Stimulated activated CD8-positive, alpha-beta memory T cell treated with anti-CD3 and anti-CD28 coated beads, Interleukin-7, amount 100 ng/mL, for 4 hours (primary cell): ENCODE measurements around the gene SCN8A.

Source experiments
- DNase-seq, 2 donors: peaks; one replicate each; pipeline ENCODE4 v3.0.0-alpha.2; 2020; ENCODE audit warnings: low read depth in 2 of 2

SCN8A gene

GRCh38 chr12:51669271-51669670 is 78.2 kb downstream of the SCN8A start:
- no peak for DNase-seq

DNA sequence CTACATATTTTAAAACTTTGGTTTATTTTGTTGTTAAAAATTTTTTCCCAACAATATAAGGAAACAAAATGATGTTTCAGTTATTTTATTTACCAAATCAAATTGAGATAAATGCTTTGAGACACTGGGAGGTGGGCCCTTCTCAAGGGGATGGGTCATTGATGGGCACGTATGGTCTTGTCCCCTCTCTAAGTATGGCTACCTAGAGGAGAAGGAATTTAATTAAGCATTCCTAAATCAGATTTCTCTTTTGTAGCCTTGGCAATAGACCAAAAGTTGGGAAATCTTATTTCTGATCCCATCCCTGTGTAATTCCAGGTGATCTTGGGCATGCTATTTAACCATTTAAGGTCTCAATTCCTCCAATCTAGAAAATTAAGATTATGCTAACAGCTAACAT is 79.0 kb downstream of the SCN8A start:
- DNase-seq, result no peak

GRCh38 chr12:51672334-51672733 is 81.3 kb downstream of the SCN8A start:
- DNase-seq, result no peak

DNA sequence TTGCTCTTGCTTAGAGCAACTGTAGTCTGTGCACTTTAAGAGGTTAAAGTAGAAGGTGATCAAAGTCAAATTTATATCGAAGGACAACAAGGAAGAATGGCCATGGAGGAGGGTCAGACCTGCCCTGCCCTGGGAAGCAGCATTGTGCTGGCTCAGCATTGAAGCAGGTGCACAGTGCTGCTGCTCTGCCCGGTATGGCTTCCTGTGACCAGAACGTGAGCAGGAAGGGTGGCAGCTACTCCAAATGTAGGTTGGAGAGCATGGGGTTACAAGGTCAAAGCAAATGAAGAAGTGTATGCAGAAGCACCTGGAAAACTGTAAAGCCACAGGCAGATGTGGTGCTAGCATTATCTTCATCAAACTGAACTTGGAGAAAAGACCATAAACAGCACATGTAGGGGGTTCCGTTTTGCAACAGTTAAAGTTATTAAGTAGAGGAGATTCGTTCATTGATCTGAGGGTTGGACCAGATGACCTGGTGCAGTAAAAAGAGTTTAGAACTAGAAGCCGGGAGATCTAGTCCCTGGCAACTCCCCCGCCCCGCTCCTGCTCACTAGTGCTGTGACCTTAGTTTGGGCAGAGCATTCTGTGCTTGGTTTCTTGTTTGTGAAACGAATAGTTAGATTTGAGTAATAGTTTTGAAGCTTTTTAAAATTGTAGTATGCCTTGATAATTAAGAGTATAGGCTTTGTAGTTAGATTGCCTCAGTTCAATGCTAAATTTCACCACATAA is 84.2 kb downstream of the SCN8A start:
- no peak for DNase-seq

DNA sequence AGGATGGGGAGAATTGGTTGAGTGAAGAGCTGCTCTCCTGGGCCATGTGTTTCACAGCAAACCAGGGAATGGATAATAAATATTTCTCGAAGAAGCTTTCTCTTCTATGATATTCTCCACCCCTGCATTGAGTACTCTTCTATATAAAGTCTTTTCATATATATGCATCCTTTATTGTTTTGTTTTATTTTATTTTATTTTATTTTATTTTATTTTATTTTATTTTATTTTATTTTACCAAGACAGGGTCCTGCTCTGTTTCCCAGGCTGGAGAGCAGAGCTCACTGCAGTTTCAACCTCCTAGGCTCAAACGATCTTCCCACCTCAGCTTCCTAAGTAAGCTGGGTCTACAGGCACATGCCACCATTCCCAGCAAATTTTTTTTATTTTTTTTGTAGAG is 85.8 kb downstream of the SCN8A start:
- DNase-seq, result no peak

DNA sequence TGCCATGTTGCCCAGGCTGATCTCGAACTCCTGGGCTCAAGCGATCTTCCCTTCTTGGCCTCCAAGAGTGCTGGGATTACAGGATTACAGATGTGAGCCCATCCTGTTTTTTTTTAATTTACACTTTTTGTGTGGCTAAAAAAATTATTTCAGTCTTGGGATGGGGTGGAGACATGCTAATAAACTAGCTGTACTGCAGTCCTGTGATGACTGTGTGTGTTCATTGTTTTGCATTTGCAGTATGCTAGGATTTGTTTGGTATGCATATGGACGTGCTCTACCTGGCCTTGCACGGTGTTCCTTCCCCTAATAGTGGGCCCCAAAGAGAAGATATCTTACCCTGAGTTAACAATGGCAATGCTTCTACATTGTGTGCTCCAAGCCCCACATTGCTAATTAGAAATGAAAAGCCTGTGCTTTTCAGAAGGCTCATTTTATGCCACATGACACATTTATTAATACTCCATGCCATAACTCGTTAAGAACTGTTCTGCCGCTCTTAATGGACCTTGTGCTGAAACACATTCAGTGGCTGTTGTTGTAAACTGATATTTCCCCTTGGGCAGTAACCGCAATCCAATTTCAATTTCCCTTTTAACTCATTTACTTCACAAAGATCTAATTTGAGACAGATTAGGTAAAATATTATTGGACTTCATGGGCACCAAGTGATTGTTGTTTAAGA is 86.4 kb downstream of the SCN8A start:
- DNase-seq, result no peak

GRCh38 chr12:51678086-51678724 is 87.2 kb downstream of the SCN8A start:
- no peak for DNase-seq

- DNase-seq, result no peak
Measured at GRCh38 chr12:51682981-51683380, 91.9 kb downstream of the SCN8A start.

DNA sequence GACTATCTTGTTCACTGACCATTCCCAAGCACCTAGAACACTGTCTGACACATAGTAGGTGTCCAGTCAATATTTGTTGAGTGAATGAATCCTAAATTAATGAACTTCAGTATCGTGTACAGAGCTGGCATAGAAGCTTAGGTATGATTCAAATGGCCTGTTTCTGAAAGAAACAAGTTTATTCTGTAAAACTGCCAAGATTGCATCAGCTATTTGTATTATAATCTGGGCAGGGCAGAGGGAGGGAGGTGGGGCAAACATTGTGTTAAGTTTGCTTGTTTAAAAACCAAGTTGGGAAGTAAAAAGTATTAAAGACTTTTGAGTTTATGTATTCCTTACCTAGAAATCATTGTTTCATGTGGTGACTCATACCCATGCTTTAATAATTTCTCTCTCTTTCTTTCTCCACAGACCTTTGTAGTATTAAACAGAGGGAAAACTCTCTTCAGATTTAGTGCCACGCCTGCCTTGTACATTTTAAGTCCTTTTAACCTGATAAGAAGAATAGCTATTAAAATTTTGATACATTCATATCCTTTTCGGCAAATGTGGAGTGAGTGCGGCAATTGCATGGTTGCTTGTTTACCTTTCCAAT is 92.8 kb downstream of the SCN8A start:
- no peak for DNase-seq

- DNase-seq, result no peak
Measured at GRCh38 chr12:51686727-51687126, 95.7 kb downstream of the SCN8A start.

DNA sequence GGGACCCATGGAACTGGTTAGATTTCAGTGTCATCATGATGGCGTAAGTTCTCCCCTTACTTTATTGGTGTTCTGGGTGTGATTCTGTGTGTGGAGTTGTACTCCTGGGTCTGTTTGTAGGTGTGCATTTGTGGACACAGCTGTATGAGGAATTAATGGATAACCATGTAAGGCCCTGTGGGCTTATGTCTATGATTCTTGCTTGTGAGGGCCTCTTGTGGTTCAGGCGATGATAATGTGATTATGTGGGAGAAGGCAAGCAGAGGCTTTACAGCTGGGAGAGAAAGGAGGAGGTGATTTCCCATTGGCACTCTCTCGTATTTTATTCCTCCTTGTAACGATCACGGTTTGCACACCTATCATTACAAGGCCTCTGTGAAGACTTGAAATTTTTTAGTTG is 96.1 kb downstream of the SCN8A start:
- no peak for DNase-seq

DNA sequence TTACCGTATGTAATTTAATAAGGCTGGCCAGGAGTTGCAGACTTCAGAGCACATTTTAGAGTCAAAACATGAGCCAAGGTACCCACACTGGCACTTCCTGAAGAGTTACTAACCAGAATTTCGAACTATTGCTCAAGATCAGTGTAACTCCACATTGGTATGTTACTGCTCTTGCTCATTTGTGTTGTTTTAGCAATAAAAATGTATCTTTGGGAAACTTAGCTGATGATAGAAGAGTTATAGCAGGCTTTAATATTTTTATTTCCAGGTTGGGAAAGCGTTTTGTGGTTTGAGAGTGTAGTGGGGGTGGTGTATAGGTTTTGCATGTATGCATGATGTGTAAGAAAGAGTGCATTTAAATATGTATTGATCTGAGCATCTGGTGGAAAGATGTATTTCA is 96.6 kb downstream of the SCN8A start:
- DNase-seq, result no peak

DNA sequence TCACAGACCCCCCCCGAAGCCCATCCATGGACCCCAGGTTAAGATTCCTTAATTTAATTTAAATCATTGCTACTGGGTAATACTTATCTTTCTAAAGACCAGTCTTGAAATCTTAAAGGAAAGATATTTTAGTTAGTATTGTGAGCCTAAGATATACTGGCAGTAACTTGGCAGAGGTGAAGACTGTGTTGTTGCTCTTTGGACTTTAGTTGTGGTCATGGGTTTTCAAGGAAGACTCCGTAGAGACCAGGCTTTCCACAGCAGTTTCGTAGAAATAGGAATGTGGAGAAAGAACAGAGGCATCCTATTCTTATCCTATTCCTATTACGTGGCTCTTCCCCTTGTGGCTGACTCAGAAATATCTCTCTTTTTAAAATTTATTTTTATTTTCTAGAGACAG is 99.0 kb downstream of the SCN8A start:
- no peak for DNase-seq

DNA sequence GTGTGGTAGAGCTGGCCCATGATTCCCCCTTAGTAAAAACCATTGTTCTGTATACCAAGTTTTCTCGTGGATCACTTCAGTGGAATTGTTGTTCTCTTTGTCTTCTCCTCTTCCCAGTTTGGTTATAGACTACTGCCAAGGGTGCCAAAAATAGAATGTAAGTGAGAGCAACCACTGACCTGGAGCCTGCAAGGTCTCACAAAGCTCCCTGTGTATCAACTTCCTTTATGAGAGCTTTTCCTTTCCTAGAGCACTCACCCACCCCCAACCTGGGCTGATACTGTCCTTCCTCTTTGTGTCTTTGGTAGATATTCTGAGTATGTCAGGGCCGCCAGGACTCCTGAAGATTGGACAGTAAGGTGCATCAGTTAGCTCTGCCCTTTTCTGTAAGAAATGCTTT is 101.0 kb downstream of the SCN8A start:
- no peak for DNase-seq

DNA sequence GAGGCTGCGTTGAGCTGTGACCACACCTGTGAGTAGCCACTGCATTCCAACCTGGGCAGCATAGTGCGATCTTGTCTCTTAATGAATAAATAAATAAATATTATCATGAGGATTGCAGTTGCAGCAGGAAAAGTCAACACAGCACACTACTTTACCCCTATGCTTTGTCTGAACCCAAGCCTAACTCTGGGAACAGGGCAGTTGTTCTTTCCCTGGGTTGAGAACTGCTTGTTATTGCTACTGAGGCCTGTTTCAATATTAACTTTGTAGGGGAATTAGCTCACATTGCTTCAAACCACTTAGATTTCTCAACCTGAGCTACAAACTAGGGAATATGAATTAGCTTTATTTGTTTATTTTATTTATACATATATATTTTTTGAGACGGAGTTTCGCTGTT is 102.5 kb downstream of the SCN8A start:
- DNase-seq, result no peak

GRCh38 chr12:51694146-51694545 is 103.1 kb downstream of the SCN8A start:
- DNase-seq, result no peak

DNA sequence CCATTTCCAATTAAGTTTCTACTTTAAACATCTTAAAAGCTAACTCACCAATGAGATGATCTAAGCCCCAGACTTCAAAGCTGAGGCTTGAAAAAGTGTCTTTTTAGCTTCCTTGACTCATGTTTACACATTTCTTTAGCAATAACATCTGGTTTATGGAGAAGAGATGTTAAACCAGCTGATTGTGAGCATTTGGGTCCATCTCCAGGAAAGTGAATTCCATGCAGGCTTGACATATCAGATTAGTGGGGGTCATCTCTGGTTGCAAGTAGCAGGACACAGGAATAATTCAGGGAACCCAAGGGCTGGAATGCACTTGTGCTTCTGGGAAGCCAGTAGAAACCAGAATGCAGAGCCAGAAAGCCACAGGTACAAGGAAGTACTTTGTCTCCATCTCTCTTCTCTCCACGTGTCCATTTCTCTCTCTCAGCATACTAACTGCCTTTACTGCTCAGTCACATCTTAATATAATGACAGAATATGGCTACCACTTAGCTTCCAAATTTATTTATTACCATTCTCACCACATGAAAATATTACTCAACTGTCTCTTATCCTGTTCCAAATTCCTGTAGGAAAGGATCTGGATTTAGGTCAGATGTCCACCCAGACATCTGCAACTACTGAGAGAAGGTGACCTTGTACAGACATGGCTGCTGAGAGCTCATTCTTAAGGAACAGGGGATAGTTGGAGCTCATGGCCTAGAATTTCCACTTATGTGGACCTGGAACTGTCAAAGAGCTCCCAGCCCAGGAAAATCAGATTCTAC is 104.4 kb downstream of the SCN8A start:
- no peak for DNase-seq

- no peak for DNase-seq
Measured at GRCh38 chr12:51699219-51699618, 108.2 kb downstream of the SCN8A start.

- DNase-seq, result no peak
Measured at GRCh38 chr12:51700887-51701286, 109.9 kb downstream of the SCN8A start.

- DNase-seq, result no peak
Measured at GRCh38 chr12:51702587-51702986, 111.6 kb downstream of the SCN8A start.

DNA sequence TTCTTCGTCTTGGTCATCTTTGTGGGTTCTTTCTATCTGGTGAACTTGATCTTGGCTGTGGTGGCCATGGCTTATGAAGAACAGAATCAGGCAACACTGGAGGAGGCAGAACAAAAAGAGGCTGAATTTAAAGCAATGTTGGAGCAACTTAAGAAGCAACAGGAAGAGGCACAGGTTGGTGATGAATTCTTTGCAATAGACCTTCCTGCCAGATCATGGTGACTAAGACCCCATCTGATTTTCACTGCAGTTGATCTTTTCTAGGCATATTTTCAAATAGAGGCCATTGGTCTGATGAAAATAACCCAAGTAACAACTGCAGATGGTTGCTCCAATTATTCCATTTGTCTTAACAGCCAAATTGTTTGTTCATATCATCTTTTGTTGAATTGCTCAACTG is 114.4 kb downstream of the SCN8A start:
- DNase-seq, result no peak

- DNase-seq, result no peak
Measured at GRCh38 chr12:51706206-51706605, 115.2 kb downstream of the SCN8A start.
